SU-DHL-6 (cell line): ENCODE data around the gene CUX1.

Source experiments
- H2AFZ ChIP-seq: fragments of 200-600 bp; sonication (generic); 2 replicates; pipeline ENCODE4 v1.6.1; 2014; ENCODE audit warnings: low read depth, mild to moderate bottlenecking, moderate library complexity, mixed read lengths, antibody characterized with exemption, low read length; ENCODE audit not compliant: severe bottlenecking
- H3F3A ChIP-seq: fragments of 200-600 bp; shearing (Covaris generic); 2 replicates; pipeline ENCODE4 v1.6.0; 2016; ENCODE audit warnings: antibody characterized with exemption, mild to moderate bottlenecking; ENCODE audit not compliant: insufficient read depth
- H3K27ac ChIP-seq: fragments of 200-600 bp; sonication (generic); 2 replicates; pipeline ENCODE4 v1.5.1; 2016; ENCODE audit warnings: low read depth, mild to moderate bottlenecking, low read length, moderate library complexity, mixed read lengths
- H3K27me3 ChIP-seq: fragments of 200-600 bp; sonication (generic), shearing (Covaris generic); 2 replicates; pipeline ENCODE4 v1.6.0; 2014; ENCODE audit warnings: mild to moderate bottlenecking, low read length
- H3K36me3 ChIP-seq: fragments of 200-600 bp; sonication (generic); 2 replicates; pipeline ENCODE4 v1.6.1; 2014; ENCODE audit warnings: mild to moderate bottlenecking, low read length, mixed read lengths
- H3K4me2 ChIP-seq: fragments of 300-600, 200-600 bp; shearing (Covaris generic), sonication (generic); 2 replicates; pipeline ENCODE4 v1.6.0; 2014; ENCODE audit warnings: low read length, low read depth, mild to moderate bottlenecking; ENCODE audit not compliant: poor library complexity, severe bottlenecking
- H3K4me3 ChIP-seq: fragments of 200-600 bp; sonication (generic); 2 replicates; pipeline ENCODE4 v1.5.1; 2014; ENCODE audit warnings: antibody characterized with exemption, low read length, mild to moderate bottlenecking, mixed read lengths; ENCODE audit not compliant: insufficient read depth, poor library complexity, severe bottlenecking
- H3K79me2 ChIP-seq: fragments of 200-600 bp; sonication (generic); 2 replicates; pipeline ENCODE4 v1.6.1; 2014; ENCODE audit warnings: mild to moderate bottlenecking, low read length, moderate library complexity; ENCODE audit not compliant: insufficient read depth
- H3K9ac ChIP-seq: fragments of 200-600 bp; sonication (generic); 2 replicates; pipeline ENCODE4 v1.7.0; 2014; ENCODE audit warnings: mild to moderate bottlenecking, low read length
- H3K9me2 ChIP-seq: fragments of 200-600 bp; sonication (generic); replicated peaks from 2 replicates; pipeline ENCODE4 v1.6.1; 2014; ENCODE audit warnings: low read length; ENCODE audit not compliant: insufficient read depth
- H3K9me3 ChIP-seq: fragments of 200-600 bp; sonication (generic); 2 replicates; pipeline ENCODE4 v1.6.1; 2014; ENCODE audit warnings: low read length, mixed read lengths; ENCODE audit not compliant: insufficient read depth
- H4K20me1 ChIP-seq: fragments of 200-600 bp; sonication (generic); 2 replicates; pipeline ENCODE4 v1.6.1; 2014; ENCODE audit warnings: low read depth, mild to moderate bottlenecking, antibody characterized with exemption, low read length, moderate library complexity, mixed read lengths
- CTCF ChIP-seq: fragments of 200-600 bp; sonication (generic); IDR thresholded peaks from one replicate; pipeline ENCODE4 v1.5.1; 2017; ENCODE audit warnings: antibody characterized with exemption, mild to moderate bottlenecking, low read length, moderate library complexity; ENCODE audit not compliant: insufficient read depth, poor library complexity, severe bottlenecking
- EZH2phosphoT487 ChIP-seq: fragments of 200-600 bp; sonication (generic), shearing (Covaris generic); conservative IDR thresholded peaks from 2 replicates; pipeline ENCODE4 v1.6.1; 2018; ENCODE audit warnings: mild to moderate bottlenecking, antibody characterized with exemption, low read length, moderate library complexity, mixed read lengths

CUX1 gene

DNA sequence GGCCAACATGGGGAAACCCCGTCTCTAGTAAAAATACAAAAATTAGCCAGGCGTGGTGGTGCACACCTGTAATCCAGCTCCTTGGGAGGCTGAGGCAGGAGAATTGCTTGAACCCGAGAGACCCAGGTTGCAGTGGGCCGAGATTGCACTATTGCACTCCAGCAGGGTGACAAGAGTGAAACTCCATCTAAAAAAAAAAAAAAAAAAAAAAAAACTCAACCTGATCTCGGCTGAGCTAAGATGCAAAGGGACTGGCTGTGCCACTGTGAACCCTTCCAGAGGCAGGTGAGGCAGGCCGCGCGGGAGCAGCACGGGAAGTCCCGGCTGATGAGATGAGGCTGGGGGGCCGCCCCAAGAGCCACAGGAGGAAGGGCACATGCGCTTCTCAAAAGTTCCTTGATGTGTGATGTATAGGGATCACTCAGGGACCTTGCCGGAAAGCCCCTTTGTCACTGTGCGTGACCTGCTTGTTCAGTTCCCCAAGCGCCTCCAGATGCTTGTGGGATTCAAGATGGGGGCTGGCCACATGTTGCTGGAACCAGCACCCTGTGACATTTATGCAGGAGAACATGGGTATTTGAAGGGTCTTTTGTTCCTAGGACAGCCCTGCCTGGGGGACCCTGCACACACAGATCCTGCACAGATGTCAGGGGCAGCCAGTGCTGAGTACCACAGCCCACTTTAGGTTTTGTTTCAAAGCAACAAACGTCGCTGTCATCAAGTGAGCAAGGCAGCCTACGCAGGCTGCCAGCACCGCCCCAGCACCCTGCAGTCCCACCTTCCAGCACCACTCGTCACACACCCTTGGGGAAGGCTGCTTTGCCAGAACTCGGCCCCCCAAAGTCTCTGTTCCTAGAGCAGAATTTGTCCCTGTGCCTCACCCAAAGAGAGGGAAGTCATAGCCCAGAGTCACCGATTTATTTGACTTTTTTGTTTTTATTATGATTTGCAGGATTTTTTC, 394.4 kb downstream of the CUX1 start:
- H4K20me1 ChIP-seq, result no peaks in the 10 kb centered on the region; the same call in 1 of the 2 replicates
- H3K27me3 ChIP-seq, result no peaks in the 10 kb centered on the region
- no peak overlapping the region for H3K27ac ChIP-seq
- H3K9me3 ChIP-seq, result no peaks in the 10 kb centered on the region
- TF ChIP-seq CTCF (no peak), EZH2phosphoT487 (no peak)
- no peak overlapping the region for H3K4me3 ChIP-seq
- H3K9ac ChIP-seq, result no peak overlapping the region
- H3K9me2 ChIP-seq, result no peaks in the 10 kb centered on the region
- H2AFZ ChIP-seq, result no peak overlapping the region
- H3K36me3 ChIP-seq, result peaks cover 32% of the 10 kb centered on the region; the same call in 1 of the 2 replicates
- H3F3A ChIP-seq, result no peaks in the 10 kb centered on the region
- no peak overlapping the region for H3K4me2 ChIP-seq
- H3K79me2 ChIP-seq, result 0 out of 2 replicates have a peak, but pooled peaks cover 6% of the 10 kb centered on the region

DNA sequence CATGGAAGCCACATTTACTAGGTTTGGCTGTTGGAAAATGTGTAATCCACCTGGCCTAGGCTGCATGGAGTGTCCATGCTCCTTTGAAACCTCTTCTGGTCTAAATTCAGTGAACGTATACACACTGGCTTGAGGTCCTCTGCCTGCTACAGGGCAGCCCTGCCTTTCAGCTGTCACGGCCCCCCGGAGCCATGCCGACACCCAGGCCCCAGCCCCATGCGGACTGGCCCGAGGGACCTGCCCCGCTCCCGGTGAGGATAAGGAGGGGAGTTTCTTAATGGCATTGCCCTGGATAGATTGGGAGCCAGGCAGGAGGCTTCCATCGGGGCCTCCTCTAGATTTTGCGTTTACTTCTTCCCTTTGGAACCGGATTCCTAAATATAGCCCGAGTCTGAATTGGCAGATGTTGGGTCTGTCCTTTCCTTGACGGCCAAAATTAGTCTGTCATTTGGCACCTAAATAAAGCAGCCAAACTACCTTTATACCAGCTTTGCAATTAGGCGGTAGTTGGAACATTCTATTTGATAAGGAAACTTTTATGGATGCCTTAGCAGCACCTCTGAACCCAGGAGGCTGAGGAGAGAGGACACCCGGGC, 397.1 kb downstream of the CUX1 start:
- no peak overlapping the region for H3K4me3 ChIP-seq
- no peak overlapping the region for H3K4me2 ChIP-seq
- no peaks in the 10 kb centered on the region for H3K9me2 ChIP-seq
- H3K27ac ChIP-seq, result no peak overlapping the region
- no peaks in the 10 kb centered on the region for H3K27me3 ChIP-seq
- H3K36me3 ChIP-seq, result peaks cover 17% of the 10 kb centered on the region; the same call in 1 of the 2 replicates
- H4K20me1 ChIP-seq, result peaks cover 2% of the 10 kb centered on the region; the same call in 1 of the 2 replicates
- no peaks in the 10 kb centered on the region for H3F3A ChIP-seq
- H3K9me3 ChIP-seq, result no peaks in the 10 kb centered on the region
- H3K79me2 ChIP-seq, result 0 out of 2 replicates have a peak, but pooled peaks cover 3% of the 10 kb centered on the region
- no peak overlapping the region for H3K9ac ChIP-seq
- no peak overlapping the region for H2AFZ ChIP-seq
- no peak for TF ChIP-seq CTCF
- TF ChIP-seq EZH2phosphoT487, result no peak

GRCh38 chr7:102215256-102215655, 397.8 kb downstream of the CUX1 start:
- Histone ChIP-seq H4K20me1 (peaks cover 3% of the 10 kb centered on the region; the same call in 1 of the 2 replicates), H3K27me3 (no peaks in the 10 kb centered on the region), H3K27ac (no peak overlapping the region), H3K9me3 (no peaks in the 10 kb centered on the region), H3F3A (no peaks in the 10 kb centered on the region), H3K36me3 (peaks cover 17% of the 10 kb centered on the region; the same call in 1 of the 2 replicates), H3K9me2 (no peaks in the 10 kb centered on the region), H3K9ac (no peak overlapping the region), H3K4me3 (no peak overlapping the region), H3K79me2 (0 out of 2 replicates have a peak, but pooled peaks cover 3% of the 10 kb centered on the region), H2AFZ (no peak overlapping the region), H3K4me2 (no peak overlapping the region)
- TF ChIP-seq EZH2phosphoT487 (no peak), CTCF (no peak)
